HCT116 (cell line): Measurements from ENCODE around the gene CPHXL2. TPM values are rescaled to one million over a fixed set of nuclear protein-coding genes. Genes with fewer than 3 reads are reported as not detected.

Source experiments
- ATAC-seq: fragments of 200-7000 bp; cut with Tn5 transposase; 2 replicates; pipeline ENCODE4 v1.9.1; 2020; ENCODE audit warnings: mild to moderate bottlenecking, moderate library complexity
- BruUV-seq: library from RNA; stranded (reverse); fragments of 400-500 nt; replicated peaks from 2 replicates; lab custom pipeline; 2021; lab: Mats Ljungman, UMichigan
- CTCF ChIA-PET: fragments of 300-600 bp; sonication (Branson Sonifier 250); formaldehyde crosslinking; loops from one replicate; lab custom pipeline; 2021; ENCODE audit warnings: antibody characterized with exemption; lab: Charles Lee
- POLR2A ChIA-PET: fragments of 300-600, 350-600 bp; sonication (Branson Sonifier 250); formaldehyde crosslinking; loops from one replicate; lab custom pipeline; 2021; ENCODE audit warnings: antibody characterized with exemption; lab: Charles Lee
- RAD21 ChIA-PET, 2 experiments: fragments of 300-600 bp; sonication (Branson Sonifier 250); formaldehyde crosslinking; loops; one replicate each; lab custom pipeline; 2023; ENCODE audit warnings: low total read pairs in 2 of 2; ENCODE audit not compliant: uncharacterized antibody in 2 of 2, unreplicated experiment in 2 of 2, low non-redundant PET in 1 of 2; lab: Charles Lee
- DNase-seq: peaks from one replicate; pipeline ENCODE4 v3.0.0-alpha.2; 2010; ENCODE audit warnings: low read depth, low spot score
- H2AFZ ChIP-seq: fragments of 200-600 bp; shearing (Covaris generic), sonication (generic); 2 replicates; pipeline ENCODE4 v1.6.1; 2017; ENCODE audit warnings: low read depth, mixed run types, mixed read lengths, antibody characterized with exemption, low read length; ENCODE audit not compliant: poor library complexity, severe bottlenecking
- H3K27ac ChIP-seq: 2 replicates; pipeline ENCODE4 v1.5.1; 2012; ENCODE audit warnings: low read depth, low read length
- H3K27me3 ChIP-seq: fragments of 200-600 bp; sonication (generic); 2 replicates; pipeline ENCODE4 v1.6.1; 2016; ENCODE audit warnings: mixed run types, low read length, mixed read lengths; ENCODE audit not compliant: insufficient read depth
- H3K36me3 ChIP-seq, 2 experiments: fragments of 200-500 bp in 1 of 2; fragments of 200-600 bp in 1 of 2; sonication (Bioruptor generic) in 1 of 2; sonication (generic) in 1 of 2; 2 replicates each; pipeline versions ENCODE4 v1.5.1 to v1.6.1; 2014 to 2016; ENCODE audit warnings: low read length in 2 of 2, inconsistent platforms in 1 of 2, mixed read lengths in 1 of 2, mixed run types in 1 of 2; ENCODE audit not compliant: insufficient read depth in 2 of 2, control insufficient read depth in 1 of 2
- H3K4me1 ChIP-seq, 2 experiments: fragments of 200-600 bp in 1 of 2; sonication (generic) in 1 of 2; 2 replicates each; pipeline versions ENCODE4 v1.5.1 to v1.6.1; 2012 to 2017; ENCODE audit warnings: low read length in 2 of 2, inconsistent platforms in 1 of 2, mild to moderate bottlenecking in 1 of 2, mixed read lengths in 1 of 2, mixed run types in 1 of 2, moderate library complexity in 1 of 2; ENCODE audit not compliant: insufficient read depth in 2 of 2, control insufficient read depth in 1 of 2
- H3K4me2 ChIP-seq: fragments of 200-600 bp; sonication (generic); 2 replicates; pipeline ENCODE4 v1.6.1; 2017; ENCODE audit warnings: mixed run types, low read length, mixed read lengths
- H3K4me3 ChIP-seq, 2 experiments: fragments of 200-600 bp in 1 of 2; sonication (generic) in 1 of 2; replicated peaks in 1 of 2; 2 replicates each; pipeline ENCODE4 v1.5.1; 2011 to 2016; ENCODE audit warnings: low read length in 2 of 2, control low read depth in 1 of 2, low read depth in 1 of 2, mild to moderate bottlenecking in 1 of 2, mixed read lengths in 1 of 2, mixed run types in 1 of 2
- H3K79me2 ChIP-seq: fragments of 200-600 bp; sonication (generic); 2 replicates; pipeline ENCODE4 v1.6.1; 2017; ENCODE audit warnings: mild to moderate bottlenecking, mixed run types, low read length, moderate library complexity, mixed read lengths; ENCODE audit not compliant: insufficient read depth
- H3K9ac ChIP-seq: fragments of 200-600 bp; sonication (generic); 2 replicates; pipeline ENCODE4 v1.6.1; 2016; ENCODE audit warnings: low read length, mixed read lengths
- H3K9me2 ChIP-seq: fragments of 200-600 bp; sonication (generic), shearing (Covaris generic); 2 replicates; pipeline ENCODE4 v1.6.1; 2017; ENCODE audit warnings: mixed run types, mild to moderate bottlenecking, moderate library complexity; ENCODE audit not compliant: insufficient read depth
- H3K9me3 ChIP-seq, 2 experiments: fragments of 200-500 bp in 1 of 2; fragments of 200-600 bp in 1 of 2; sonication (Bioruptor generic) in 1 of 2; sonication (generic) in 1 of 2; 2 replicates each; pipeline ENCODE4 v1.6.1; 2014 to 2017; ENCODE audit warnings: low read length in 2 of 2, mixed read lengths in 2 of 2, inconsistent platforms in 1 of 2, low read depth in 1 of 2, mild to moderate bottlenecking in 1 of 2, mixed run types in 1 of 2, moderate library complexity in 1 of 2; ENCODE audit not compliant: control insufficient read depth in 1 of 2, insufficient read depth in 1 of 2
- H4K20me1 ChIP-seq: fragments of 200-600 bp; sonication (generic), shearing (Covaris generic); 2 replicates; pipeline ENCODE4 v1.6.1; 2017; ENCODE audit warnings: mixed run types, mild to moderate bottlenecking, moderate library complexity; ENCODE audit not compliant: insufficient read depth
- ATF3 ChIP-seq: IDR thresholded peaks from 2 replicates; pipeline ENCODE4 v1.6.1; 2012
- CEBPB ChIP-seq: IDR thresholded peaks from 2 replicates; pipeline ENCODE4 v1.6.1; 2012; ENCODE audit warnings: low read depth
- POLR2A ChIP-seq: IDR thresholded peaks from 2 replicates; pipeline ENCODE4 v1.7.0; 2011; ENCODE audit warnings: borderline replicate concordance; ENCODE audit not compliant: insufficient read depth, insufficient read length; ENCODE audit errors: extremely low read depth
- SIN3A ChIP-seq: IDR thresholded peaks from 2 replicates; pipeline ENCODE4 v1.6.1; 2012; ENCODE audit warnings: low read depth
- SP1 ChIP-seq: IDR thresholded peaks from 2 replicates; pipeline ENCODE4 v1.6.1; 2012; ENCODE audit warnings: low read depth
- TCF7L2 ChIP-seq: IDR thresholded peaks from 2 replicates; pipeline ENCODE4 v1.7.0; 2011; ENCODE audit warnings: borderline replicate concordance, inconsistent platforms; ENCODE audit not compliant: insufficient read depth, insufficient read length; ENCODE audit errors: extremely low read depth
- ZBTB33 ChIP-seq: IDR thresholded peaks from 2 replicates; pipeline ENCODE4 v1.6.1; 2011; ENCODE audit warnings: mild to moderate bottlenecking, low read length, moderate library complexity; ENCODE audit not compliant: insufficient replicate concordance; ENCODE audit errors: extremely low read depth
- ZNF274 ChIP-seq: fragments of 200-500 bp; sonication (Bioruptor generic); IDR thresholded peaks from 2 replicates; pipeline ENCODE4 v1.6.1; 2014; ENCODE audit warnings: mild to moderate bottlenecking, low read depth, low read length, inconsistent platforms
- intact Hi-C: fragments of 100-400 bp; cut with micrococcal nuclease; formaldehyde crosslinking; loops from 2 replicates; pipeline ENCODE4 v1.10.0; 2022
- total RNA-seq: library from RNA; stranded (reverse); gene quantifications from one replicate; pipeline ENCODE4 v1.2.1, GENCODE V29; 2021; ENCODE audit not compliant: unreplicated experiment

Gene CPHXL2
- total RNA-seq, 1 experiment from 2014 or later = not detected

- no peak overlapping the region for H2AFZ ChIP-seq
- no peak overlapping the region for H3K4me2 ChIP-seq
- H3K4me1 ChIP-seq = peaks cover 0 to 5% of the 10 kb centered on the region in 2 experiments; a peak in 2 of 4 replicates
- no peaks in the 10 kb centered on the region for H3K27me3 ChIP-seq
- ATAC-seq (no peak), DNase-seq (no peak)
- no peak overlapping the region for H3K27ac ChIP-seq
- no peak overlapping the region for H3K4me3 ChIP-seq
- H3K9me2 ChIP-seq = no peaks in the 10 kb centered on the region
- peaks cover 36 to 64% of the 10 kb centered on the region in 2 experiments for H3K36me3 ChIP-seq
- 0 out of 2 replicates have a peak, but pooled peaks cover 5% of the 10 kb centered on the region for H4K20me1 ChIP-seq
- intact Hi-C loops = no loop called here
- ChIA-PET POLR2A (no interaction called here), CTCF (no interaction called here), RAD21 (no interaction called here)
- TF ChIP-seq SIN3A = no peak
- no peak for TF ChIP-seq TCF7L2
- no peak for TF ChIP-seq ZNF274
- TF ChIP-seq SP1 = no peak
- TF ChIP-seq ZBTB33 = no peak
- no peak for TF ChIP-seq CEBPB
- no peak for TF ChIP-seq POLR2A
- TF ChIP-seq ATF3 = no peak
- no peak overlapping the region for H3K9ac ChIP-seq
- H3K79me2 ChIP-seq = no peaks in the 10 kb centered on the region
- no TSS peak for BruUV-seq
- no peaks in the 10 kb centered on the region for H3K9me3 ChIP-seq
Observed at GRCh38 chr16:75627851-75628250, 49.0 kb downstream of the CPHXL2 start.
